PC-9 (cell line): ENCODE results near the gene SNX15.

Source experiments
- EZH2 ChIP-seq: fragments of 200-600 bp; sonication (generic); IDR thresholded peaks from 2 replicates; pipeline ENCODE4 v1.8.0; 2017; ENCODE audit warnings: antibody characterized with exemption, low read depth
- TF ChIP-seq, protein P1 (sequence below): fragments of 200-600 bp; sonication (generic); conservative IDR thresholded peaks from 2 replicates; pipeline ENCODE4 v1.6.1; 2017; ENCODE audit warnings: mixed run types, antibody characterized with exemption, mild to moderate bottlenecking, moderate library complexity

DNA sequence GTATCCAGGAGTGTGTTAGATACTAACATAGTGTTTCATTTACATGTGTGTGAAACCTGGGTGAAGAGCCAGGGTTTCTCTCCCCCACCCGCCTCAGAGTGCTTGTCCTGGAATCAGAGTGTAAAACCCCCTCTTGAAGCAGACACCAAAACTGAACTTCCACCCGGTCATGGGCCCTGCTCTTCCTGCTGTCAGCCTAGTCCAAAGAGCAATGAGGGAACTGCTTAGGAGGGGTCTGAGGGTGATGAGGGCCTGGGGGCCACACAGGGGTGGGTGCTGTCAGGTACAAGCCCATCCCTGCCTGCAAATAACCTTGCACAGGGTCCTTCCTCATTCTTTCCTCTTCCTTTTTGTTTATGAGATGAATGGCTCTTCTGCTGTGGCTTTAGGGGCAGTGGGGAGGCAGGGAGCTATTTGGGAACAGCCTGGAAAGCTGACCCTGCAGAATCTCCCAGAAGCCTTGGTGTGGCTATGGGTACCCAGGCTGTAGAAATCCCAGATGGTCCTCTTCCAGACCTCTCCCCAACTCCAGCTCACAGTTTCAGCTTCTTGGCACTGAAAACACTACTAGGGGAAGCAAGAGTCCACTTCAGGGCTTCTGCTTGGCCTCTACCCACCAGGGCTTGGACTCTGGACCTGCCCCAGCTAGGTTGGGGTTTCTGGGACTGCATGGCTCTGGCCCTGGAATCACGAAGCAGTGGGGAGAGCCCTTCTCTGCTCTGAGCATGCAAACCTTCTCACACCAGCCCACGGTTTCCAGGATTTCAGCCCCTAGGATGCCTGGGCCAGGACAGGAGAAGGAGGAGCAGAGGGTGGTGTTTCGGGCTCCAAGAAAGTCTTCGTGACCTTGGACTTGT lies 39.0 kb upstream of the SNX15 start:
- TF ChIP-seq, protein P1, sequence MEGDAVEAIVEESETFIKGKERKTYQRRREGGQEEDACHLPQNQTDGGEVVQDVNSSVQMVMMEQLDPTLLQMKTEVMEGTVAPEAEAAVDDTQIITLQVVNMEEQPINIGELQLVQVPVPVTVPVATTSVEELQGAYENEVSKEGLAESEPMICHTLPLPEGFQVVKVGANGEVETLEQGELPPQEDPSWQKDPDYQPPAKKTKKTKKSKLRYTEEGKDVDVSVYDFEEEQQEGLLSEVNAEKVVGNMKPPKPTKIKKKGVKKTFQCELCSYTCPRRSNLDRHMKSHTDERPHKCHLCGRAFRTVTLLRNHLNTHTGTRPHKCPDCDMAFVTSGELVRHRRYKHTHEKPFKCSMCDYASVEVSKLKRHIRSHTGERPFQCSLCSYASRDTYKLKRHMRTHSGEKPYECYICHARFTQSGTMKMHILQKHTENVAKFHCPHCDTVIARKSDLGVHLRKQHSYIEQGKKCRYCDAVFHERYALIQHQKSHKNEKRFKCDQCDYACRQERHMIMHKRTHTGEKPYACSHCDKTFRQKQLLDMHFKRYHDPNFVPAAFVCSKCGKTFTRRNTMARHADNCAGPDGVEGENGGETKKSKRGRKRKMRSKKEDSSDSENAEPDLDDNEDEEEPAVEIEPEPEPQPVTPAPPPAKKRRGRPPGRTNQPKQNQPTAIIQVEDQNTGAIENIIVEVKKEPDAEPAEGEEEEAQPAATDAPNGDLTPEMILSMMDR, result no peak
- TF ChIP-seq EZH2, result no peak
